Neural cell (in vitro differentiated cells): ENCODE data around the gene LYPLAL1.

Experiments used
- CTCF ChIP-seq: fragments of 450-650 bp; IDR thresholded peaks from 2 replicates; pipeline ENCODE4 v1.5.1; 2014; ENCODE audit warnings: antibody characterized with exemption, mild to moderate bottlenecking, moderate library complexity; ENCODE audit not compliant: poor library complexity, severe bottlenecking
- EP300 ChIP-seq: fragments of 450-650 bp; conservative IDR thresholded peaks from 2 replicates; pipeline ENCODE4 v1.6.1; 2014; ENCODE audit warnings: antibody characterized with exemption, mild to moderate bottlenecking, moderate library complexity; ENCODE audit not compliant: poor library complexity, severe bottlenecking
- EZH2 ChIP-seq: fragments of 200-600, 300-800 bp; shearing (Covaris generic), sonication (generic); IDR thresholded peaks from 2 replicates; pipeline ENCODE4 v1.6.1; 2014; ENCODE audit warnings: antibody characterized with exemption, low read length, borderline replicate concordance, mild to moderate bottlenecking; ENCODE audit not compliant: insufficient read depth, poor library complexity, severe bottlenecking
- MXI1 ChIP-seq: fragments of 450-650 bp; conservative IDR thresholded peaks from 2 replicates; pipeline ENCODE4 v1.6.1; 2014; ENCODE audit warnings: antibody characterized with exemption, mild to moderate bottlenecking; ENCODE audit not compliant: poor library complexity, severe bottlenecking
- POLR2AphosphoS5 ChIP-seq: IDR thresholded peaks from 2 replicates; pipeline ENCODE4 v1.6.1; 2012
- RAD21 ChIP-seq: fragments of 450-650 bp; conservative IDR thresholded peaks from 2 replicates; pipeline ENCODE4 v1.6.1; 2014; ENCODE audit warnings: antibody characterized with exemption, mild to moderate bottlenecking, moderate library complexity
- REST ChIP-seq: IDR thresholded peaks from 2 replicates; pipeline ENCODE4 v1.6.1; 2012; ENCODE audit warnings: borderline replicate concordance
- TAF1 ChIP-seq: IDR thresholded peaks from 2 replicates; pipeline ENCODE4 v1.6.1; 2012; ENCODE audit warnings: low read depth

GRCh38 chr1:219210067-219210466, 36.4 kb downstream of the LYPLAL1 start:
- TF ChIP-seq CTCF (no peak), EZH2 (no peak), TAF1 (no peak), EP300 (no peak), POLR2AphosphoS5 (no peak), RAD21 (no peak), REST (no peak), MXI1 (no peak)
